ENCODE data around the gene ULK4. TPM values are rescaled to one million over a fixed set of nuclear protein-coding genes. Genes with fewer than 3 reads are reported as not detected.

ULK4 gene
- polyA plus RNA-seq, 1 experiment: 1.6 TPM

DNA sequence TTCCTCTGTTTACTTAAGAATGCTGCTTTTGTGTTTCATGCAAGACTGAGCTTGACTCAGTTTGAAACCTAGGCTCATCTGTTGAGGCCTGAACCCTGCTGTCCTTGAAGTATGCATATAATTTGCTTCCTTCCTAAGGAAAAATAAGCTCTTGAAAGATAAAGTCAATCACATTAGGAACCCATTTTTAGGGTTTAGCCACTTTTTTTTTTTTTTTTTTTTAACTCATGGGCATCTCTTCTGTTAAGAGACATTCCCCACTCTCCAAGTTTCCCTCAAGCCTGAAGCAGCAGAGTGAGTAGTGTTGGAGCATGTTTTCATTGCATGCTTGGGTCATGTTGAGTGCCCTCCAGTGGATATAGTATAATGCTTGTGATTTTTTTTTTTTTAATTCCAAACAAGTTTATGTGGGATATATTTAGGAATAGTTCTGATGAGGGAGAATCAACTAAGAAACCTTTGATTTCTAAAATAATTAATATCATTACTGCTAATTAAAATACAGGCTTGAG is 759.0 kb downstream of the ULK4 start:
- H3K4me3 ChIP-seq (ENCODE audit: low read depth, low read length): no peak overlapping the region
- no peak for DNase-seq (ENCODE audit: low read depth)
- H3K36me3 ChIP-seq (ENCODE audit: control insufficient read depth, insufficient read depth, low read length): no peaks in the 10 kb centered on the region
- ChIA-PET POLR2A (interaction anchor here (0.7 kb wide), 1 partner anchor 56 kb away, joined by 7 read pairs; no protein-coding TSS in a partner anchor), CTCF (interaction anchor here (0.7 kb wide), 1 partner anchor 111 kb away, joined by 3 read pairs; no protein-coding TSS in a partner anchor)
- TF ChIP-seq, protein P1, sequence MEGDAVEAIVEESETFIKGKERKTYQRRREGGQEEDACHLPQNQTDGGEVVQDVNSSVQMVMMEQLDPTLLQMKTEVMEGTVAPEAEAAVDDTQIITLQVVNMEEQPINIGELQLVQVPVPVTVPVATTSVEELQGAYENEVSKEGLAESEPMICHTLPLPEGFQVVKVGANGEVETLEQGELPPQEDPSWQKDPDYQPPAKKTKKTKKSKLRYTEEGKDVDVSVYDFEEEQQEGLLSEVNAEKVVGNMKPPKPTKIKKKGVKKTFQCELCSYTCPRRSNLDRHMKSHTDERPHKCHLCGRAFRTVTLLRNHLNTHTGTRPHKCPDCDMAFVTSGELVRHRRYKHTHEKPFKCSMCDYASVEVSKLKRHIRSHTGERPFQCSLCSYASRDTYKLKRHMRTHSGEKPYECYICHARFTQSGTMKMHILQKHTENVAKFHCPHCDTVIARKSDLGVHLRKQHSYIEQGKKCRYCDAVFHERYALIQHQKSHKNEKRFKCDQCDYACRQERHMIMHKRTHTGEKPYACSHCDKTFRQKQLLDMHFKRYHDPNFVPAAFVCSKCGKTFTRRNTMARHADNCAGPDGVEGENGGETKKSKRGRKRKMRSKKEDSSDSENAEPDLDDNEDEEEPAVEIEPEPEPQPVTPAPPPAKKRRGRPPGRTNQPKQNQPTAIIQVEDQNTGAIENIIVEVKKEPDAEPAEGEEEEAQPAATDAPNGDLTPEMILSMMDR (IDR thresholded peaks at IDR 0.05; ENCODE audit: insufficient read depth, low read depth, low read length): peak; percentile 48
- no peaks in the 10 kb centered on the region for H3K27me3 ChIP-seq (ENCODE audit: control insufficient read depth, insufficient read depth, low read length)

DNA sequence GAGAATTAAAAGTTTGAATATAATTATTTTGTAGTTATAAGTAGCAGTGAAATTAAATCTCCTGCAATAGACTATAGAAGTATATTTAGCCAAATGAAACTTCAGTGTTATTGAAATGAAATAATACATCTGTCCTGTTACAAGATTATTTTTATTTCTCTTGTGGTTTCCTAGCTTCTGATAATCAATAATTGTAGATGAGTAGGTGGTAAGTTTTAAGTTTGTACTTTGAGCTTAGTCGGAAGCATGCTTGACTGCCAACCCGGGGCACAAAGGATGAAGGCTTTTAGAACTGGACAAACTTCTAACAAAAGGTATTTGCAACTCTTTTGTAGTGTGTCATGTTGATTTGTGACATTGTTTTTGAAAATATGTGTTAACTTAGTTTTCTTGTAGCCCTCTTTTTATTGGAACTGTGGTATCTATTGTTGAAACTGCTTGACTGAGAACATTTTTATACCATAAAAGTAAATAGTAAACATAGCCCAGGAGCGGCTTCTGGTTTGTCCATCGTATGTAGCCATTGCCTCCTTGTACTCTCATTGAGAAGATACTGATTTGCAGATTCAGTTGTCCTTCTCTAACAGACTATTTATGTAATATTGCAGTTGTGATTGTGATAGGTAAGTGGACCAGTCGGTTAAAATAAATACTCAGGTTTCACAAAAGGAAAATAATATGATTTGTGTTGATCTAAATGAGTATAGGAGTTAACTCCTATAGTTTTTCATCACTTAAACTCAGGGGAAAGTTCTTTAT is 759.6 kb downstream of the ULK4 start:
- TF ChIP-seq, protein P1 (IDR thresholded peaks at IDR 0.05; ENCODE audit: insufficient read depth, low read depth, low read length): no peak
- DNase-seq (ENCODE audit: low read depth): no peak
- no peaks in the 10 kb centered on the region for H3K27me3 ChIP-seq (ENCODE audit: control insufficient read depth, insufficient read depth, low read length)
- CTCF ChIA-PET: interaction anchor here (0.7 kb wide), 1 partner anchor 111 kb away, joined by 3 read pairs; no protein-coding TSS in a partner anchor
- no peaks in the 10 kb centered on the region for H3K36me3 ChIP-seq (ENCODE audit: control insufficient read depth, insufficient read depth, low read length)
- POLR2A ChIA-PET: interaction anchor here (0.7 kb wide), 1 partner anchor 57 kb away, joined by 7 read pairs; no protein-coding TSS in a partner anchor
- no peak overlapping the region for H3K4me3 ChIP-seq (ENCODE audit: low read depth, low read length)

- Histone ChIP-seq H3K36me3 (ENCODE audit: control insufficient read depth, insufficient read depth, low read length) (no peaks in the 10 kb centered on the region), H3K4me3 (ENCODE audit: low read depth, low read length) (peak overlapping the region; percentile 100), H3K27me3 (ENCODE audit: control insufficient read depth, insufficient read depth, low read length) (no peaks in the 10 kb centered on the region)
- POLR2A ChIA-PET: interaction anchor here (0.7 kb wide), 1 partner anchor 696 kb away, joined by 5 read pairs; no protein-coding TSS in a partner anchor
- CTCF ChIA-PET: no interaction called here
- TF ChIP-seq, protein P1 (IDR thresholded peaks at IDR 0.05; ENCODE audit: insufficient read depth, low read depth, low read length): no peak
- DNase-seq (ENCODE audit: low read depth): peak; percentile 9
Observed at GRCh38 chr3:41200669-41201021, 761.3 kb downstream of the ULK4 start.

GRCh38 chr3:41199866-41200668 is 761.8 kb downstream of the ULK4 start:
- no peak for DNase-seq (ENCODE audit: low read depth)
- TF ChIP-seq, protein P1 (IDR thresholded peaks at IDR 0.05; ENCODE audit: insufficient read depth, low read depth, low read length): no peak
- ChIA-PET POLR2A (interaction anchor here (0.7 to 1.1 kb wide), 4 partner anchors 10 to 902 kb away, joined by 3 to 6 read pairs (median 4); no protein-coding TSS in a partner anchor), CTCF (interaction anchor here (1.5 kb wide), 1 partner anchor 10 kb away, joined by 4 read pairs; no protein-coding TSS in a partner anchor)
- no peaks in the 10 kb centered on the region for H3K36me3 ChIP-seq (ENCODE audit: control insufficient read depth, insufficient read depth, low read length)
- peak overlapping the region; percentile 100 for H3K4me3 ChIP-seq (ENCODE audit: low read depth, low read length)
- H3K27me3 ChIP-seq (ENCODE audit: control insufficient read depth, insufficient read depth, low read length): no peaks in the 10 kb centered on the region

Measured in BJ (cell line).